Progenitor cell of endocrine pancreas (in vitro differentiated cells): ENCODE results near the gene CTNNA3. TPM values are rescaled to one million over a fixed set of nuclear protein-coding genes. Genes with fewer than 3 reads are reported as not detected.

Experiments used
- DNase-seq: peaks from one replicate; pipeline ENCODE4 v3.0.0; 2021; ENCODE audit warnings: low spot score; ENCODE audit not compliant: unreplicated experiment
- H3K27ac Mint-ChIP-seq: 2 replicates; pipeline ENCODE4 v1.8.0; 2021; ENCODE audit warnings: mild to moderate bottlenecking, moderate library complexity, mixed read lengths
- H3K27me3 Mint-ChIP-seq: 2 replicates; pipeline ENCODE4 v1.8.0; 2021; ENCODE audit warnings: mixed read lengths
- H3K36me3 Mint-ChIP-seq: 2 replicates; pipeline ENCODE4 v1.8.0; 2022; ENCODE audit warnings: mixed read lengths; ENCODE audit not compliant: insufficient read depth
- H3K4me1 Mint-ChIP-seq: 2 replicates; pipeline ENCODE4 v1.8.0; 2021; ENCODE audit warnings: low read depth, mixed read lengths
- H3K4me3 Mint-ChIP-seq: 2 replicates; pipeline ENCODE4 v1.8.0; 2021; ENCODE audit warnings: low read depth, mild to moderate bottlenecking, moderate library complexity, mixed read lengths
- H3K9me3 Mint-ChIP-seq: 2 replicates; pipeline ENCODE4 v1.8.0; 2021; ENCODE audit warnings: low read depth, mixed read lengths
- CTCF ChIP-seq: fragments of 200-600 bp; sonication (generic); IDR thresholded peaks from one replicate; pipeline ENCODE4 v1.5.0; 2021; ENCODE audit warnings: antibody characterized with exemption, mild to moderate bottlenecking; ENCODE audit not compliant: unreplicated experiment
- total RNA-seq: library from RNA; stranded (reverse); gene quantifications from 2 replicates; pipeline ENCODE4 v1.2.1, GENCODE V29; 2021

CTNNA3 gene
- total RNA-seq, 1 donor from 2014 or later = 1.7 TPM

GRCh38 chr10:65952086-65952485, 1743.9 kb downstream of the CTNNA3 start:
- Mint-ChIP-seq H3K36me3 (no peaks in the 10 kb centered on the region), H3K27me3 (no peaks in the 10 kb centered on the region), H3K4me3 (no peak overlapping the region), H3K4me1 (peaks cover 24% of the 10 kb centered on the region), H3K27ac (no peak overlapping the region), H3K9me3 (peaks cover 14% of the 10 kb centered on the region)
- DNase-seq = no peak
- TF ChIP-seq CTCF = no peak

- Mint-ChIP-seq H3K27me3 (no peaks in the 10 kb centered on the region), H3K27ac (peak overlapping the region; percentile 0), H3K4me3 (no peak overlapping the region), H3K9me3 (peaks cover 9% of the 10 kb centered on the region), H3K4me1 (peaks cover 27% of the 10 kb centered on the region), H3K36me3 (no peaks in the 10 kb centered on the region)
- no peak for DNase-seq
- no peak for TF ChIP-seq CTCF
Observed at GRCh38 chr10:65950075-65950474, 1745.9 kb downstream of the CTNNA3 start.

- Mint-ChIP-seq H3K27ac (peak overlapping the region; percentile 30), H3K27me3 (no peaks in the 10 kb centered on the region), H3K36me3 (no peaks in the 10 kb centered on the region), H3K4me1 (peaks cover 27% of the 10 kb centered on the region), H3K9me3 (peaks cover 4% of the 10 kb centered on the region), H3K4me3 (no peak overlapping the region)
- no peak for TF ChIP-seq CTCF
- no peak for DNase-seq
Observed at GRCh38 chr10:65949526-65949925, 1746.5 kb downstream of the CTNNA3 start.

- Mint-ChIP-seq H3K36me3 (no peaks in the 10 kb centered on the region), H3K9me3 (peaks cover 4% of the 10 kb centered on the region), H3K27me3 (no peaks in the 10 kb centered on the region), H3K27ac (no peak overlapping the region), H3K4me3 (no peak overlapping the region), H3K4me1 (peaks cover 17% of the 10 kb centered on the region)
- no peak for TF ChIP-seq CTCF
- no peak for DNase-seq
Observed at GRCh38 chr10:65945061-65945460, 1750.9 kb downstream of the CTNNA3 start.

- peaks cover 4% of the 10 kb centered on the region for H3K9me3 Mint-ChIP-seq
- H3K27me3 Mint-ChIP-seq = no peaks in the 10 kb centered on the region
- no peaks in the 10 kb centered on the region for H3K36me3 Mint-ChIP-seq
- H3K27ac Mint-ChIP-seq = no peak overlapping the region
- peaks cover 6% of the 10 kb centered on the region for H3K4me1 Mint-ChIP-seq
- H3K4me3 Mint-ChIP-seq = no peak overlapping the region
- TF ChIP-seq CTCF = no peak
- no peak for DNase-seq
Observed at GRCh38 chr10:65943451-65943850, 1752.5 kb downstream of the CTNNA3 start.
